ENCODE data around the gene TMA7B.

GRCh38 chr22:39932166-39932565 is 28.0 kb upstream of the TMA7B start:
- TF ChIP-seq CTCF (IDR thresholded peaks at IDR 0.05) (no peak), POLR2AphosphoS5 (IDR thresholded peaks at IDR 0.05; ENCODE audit: insufficient read depth in 1 of 2, low read depth in 1 of 2) (no peak), POLR2A (IDR thresholded peaks at IDR 0.05) (no peak)
